NCI-H1436 treated with DMSO at 0.1 percent for 48 hours (cell line): ENCODE data around the gene MAGI2.

Experiments used
- DNase-seq: peaks from one replicate; lab custom pipeline; 2025; lab: John Stamatoyannopoulos, UW

The MAGI2 gene

DNA sequence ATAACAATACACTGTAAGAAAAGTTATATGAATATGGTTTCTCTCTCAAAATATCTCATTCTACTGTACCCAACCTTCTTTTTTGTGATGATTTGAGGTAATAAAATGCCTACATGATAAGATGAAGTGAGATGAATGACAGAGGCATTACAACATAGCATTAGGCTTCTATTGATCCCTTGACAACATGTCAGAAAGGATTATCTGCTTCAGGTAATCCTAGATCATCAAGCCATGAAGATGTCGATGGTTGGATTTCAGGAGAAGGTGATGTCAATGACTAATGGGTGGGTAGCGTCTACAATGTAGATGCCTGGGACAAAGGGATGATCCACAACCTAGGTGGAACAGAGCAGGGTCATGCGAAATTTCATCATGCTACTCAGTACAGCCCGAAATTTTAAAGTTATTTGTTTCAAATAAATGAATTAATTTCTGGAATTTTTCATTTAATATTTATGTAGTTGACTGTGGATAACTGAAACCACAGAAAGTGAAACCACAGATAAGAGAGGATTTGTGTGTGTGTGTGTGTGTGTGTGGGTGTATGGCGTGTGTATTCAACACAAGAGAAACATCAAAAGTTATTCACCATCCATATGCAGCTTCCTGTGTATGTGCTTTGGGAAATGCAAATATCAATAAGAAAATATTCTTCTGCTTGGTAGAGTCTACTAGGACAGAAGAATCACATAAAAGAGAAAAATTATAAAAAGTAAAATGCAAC is 77.0 kb downstream of the MAGI2 start:
- DNase-seq, result no peak

DNA sequence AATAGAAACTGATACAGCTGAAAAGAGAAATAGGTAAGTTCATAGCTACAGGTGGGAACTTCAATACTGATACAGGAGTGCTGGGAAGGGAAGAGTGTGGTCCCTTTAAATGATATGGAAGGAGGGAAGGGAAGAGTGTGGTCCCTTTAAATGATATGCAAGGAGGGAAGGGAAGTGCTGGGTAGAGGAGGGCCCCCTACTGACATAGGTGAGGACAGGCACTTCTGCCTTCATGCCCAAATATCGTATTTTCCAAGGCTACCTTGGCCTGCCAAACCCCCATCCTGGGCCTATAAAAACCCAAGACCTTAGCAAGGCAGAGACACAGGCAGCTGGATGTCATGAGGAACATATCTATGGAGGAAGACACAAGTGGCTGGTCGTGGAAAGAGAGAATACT is 92.3 kb downstream of the MAGI2 start:
- no peak for DNase-seq

DNA sequence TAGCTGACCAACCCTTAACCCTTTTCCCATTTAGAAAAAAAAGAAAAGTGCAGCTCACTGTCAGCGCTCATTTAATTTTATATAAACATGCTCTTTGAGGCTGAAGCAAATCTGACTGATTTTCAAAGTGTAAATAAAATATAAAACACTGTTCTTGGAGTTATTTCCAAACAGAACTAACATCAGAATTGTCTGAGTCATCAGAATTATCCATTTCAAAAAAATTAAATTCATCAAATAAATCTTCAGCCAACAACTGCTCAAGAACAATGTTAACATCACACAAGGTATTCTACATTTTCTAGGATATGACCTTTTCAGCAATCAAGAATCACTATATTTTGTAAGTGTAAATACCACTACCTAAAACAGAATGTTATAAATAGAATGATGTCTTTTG is 93.6 kb downstream of the MAGI2 start:
- no peak for DNase-seq

DNA sequence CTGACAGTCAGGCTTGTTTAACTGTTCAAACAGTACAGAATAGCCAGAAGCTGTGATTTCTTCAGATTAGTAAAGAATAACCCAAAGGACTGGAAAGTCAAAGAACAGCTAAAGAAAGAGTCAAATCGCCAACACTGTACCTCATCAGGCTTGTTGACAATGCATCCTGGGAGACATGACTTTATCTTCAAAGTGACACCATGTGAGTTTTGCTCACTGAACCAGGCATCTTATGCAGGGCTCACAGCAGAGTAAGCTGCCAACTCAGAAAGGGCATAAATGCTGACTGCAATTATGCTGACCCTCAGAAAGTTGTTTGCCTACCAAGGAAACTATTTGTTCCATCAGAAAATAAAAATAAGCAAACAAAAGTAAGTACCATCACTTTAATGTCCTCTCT is 96.4 kb downstream of the MAGI2 start:
- DNase-seq, result no peak

DNA sequence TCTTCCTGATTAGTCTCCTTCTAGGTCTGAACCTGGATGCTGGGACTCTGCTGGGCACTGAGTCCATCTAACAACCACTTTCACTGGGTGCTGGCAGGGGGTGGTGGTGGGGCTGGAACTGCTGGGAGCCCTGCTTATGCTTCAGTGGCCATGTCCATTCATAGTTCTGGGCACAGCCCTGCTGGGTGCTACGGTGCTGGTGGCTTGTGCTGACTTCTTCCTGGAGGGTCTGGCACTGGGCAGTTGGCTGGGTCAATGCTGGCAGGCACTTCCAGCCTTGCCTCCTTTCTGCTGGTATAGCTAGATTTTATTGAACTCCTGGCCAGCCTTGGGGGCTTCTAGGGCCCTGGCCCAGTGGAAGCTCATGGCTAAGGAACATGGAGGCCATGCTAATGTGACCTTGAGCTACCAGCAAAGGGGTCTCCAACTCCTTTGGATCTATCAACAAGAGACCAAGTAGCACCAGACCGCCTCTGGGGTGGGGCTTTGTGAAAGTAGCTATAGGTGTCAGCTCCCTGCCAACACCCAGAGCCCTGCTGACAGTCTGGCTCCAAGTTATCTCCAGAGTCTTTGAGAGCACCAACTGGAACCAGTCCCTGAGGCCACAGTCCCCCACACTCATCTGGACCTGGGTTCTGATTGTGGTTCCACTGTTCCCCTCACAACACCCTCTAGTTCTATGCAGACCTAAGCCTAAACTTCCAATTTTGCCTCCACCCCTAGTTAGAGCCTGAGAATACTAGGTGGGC is 99.6 kb downstream of the MAGI2 start:
- DNase-seq, result no peak

GRCh38 chr7:79352323-79352722 is 101.1 kb downstream of the MAGI2 start:
- no peak for DNase-seq

- DNase-seq, result no peak
Measured at GRCh38 chr7:79347351-79347750, 106.1 kb downstream of the MAGI2 start.

GRCh38 chr7:79341902-79342301 is 111.6 kb downstream of the MAGI2 start:
- no peak for DNase-seq

DNA sequence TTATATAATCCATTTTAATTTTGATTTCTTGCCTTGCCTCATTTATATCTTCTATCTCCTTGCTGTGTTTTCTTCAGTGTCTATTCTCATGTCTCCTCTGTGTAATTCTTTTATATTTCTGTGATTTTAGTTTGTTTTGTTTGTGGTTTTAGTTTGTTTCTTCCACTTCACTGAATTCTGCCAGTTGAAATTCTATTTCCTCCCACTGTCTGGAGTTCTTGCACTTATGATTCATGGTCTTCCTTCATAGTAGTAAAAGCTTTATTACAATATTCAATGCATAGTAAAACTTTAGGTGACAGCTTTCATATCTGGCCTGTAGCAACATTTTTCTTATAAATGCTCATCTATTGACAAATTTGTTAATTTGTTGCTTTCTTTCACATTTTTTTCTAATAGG is 113.3 kb downstream of the MAGI2 start:
- no peak for DNase-seq

- DNase-seq, result no peak
Measured at GRCh38 chr7:79339208-79339925, 114.1 kb downstream of the MAGI2 start.

DNA sequence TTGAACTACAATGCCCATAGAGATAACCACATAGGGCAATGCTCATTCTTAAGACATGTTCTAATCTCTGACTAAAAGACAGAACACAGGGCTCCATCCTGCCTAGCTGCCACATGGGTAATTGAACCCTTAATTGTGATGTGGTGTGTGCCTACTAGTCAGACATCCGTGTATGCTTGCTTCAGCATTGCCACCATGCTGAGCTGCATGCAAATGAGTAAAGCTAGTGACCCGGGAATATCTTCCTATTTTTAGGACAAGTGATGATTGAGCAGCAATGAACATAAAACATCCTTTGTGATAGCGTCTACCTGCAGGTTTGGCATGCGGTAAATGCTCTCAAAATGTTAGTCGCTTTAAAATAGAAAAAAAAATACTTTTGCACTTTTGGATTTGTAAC is 115.8 kb downstream of the MAGI2 start:
- DNase-seq, result no peak

- DNase-seq, result no peak
Measured at GRCh38 chr7:79334841-79335240, 118.6 kb downstream of the MAGI2 start.

GRCh38 chr7:79334334-79334733 is 119.1 kb downstream of the MAGI2 start:
- no peak for DNase-seq

GRCh38 chr7:79332091-79332490 is 121.4 kb downstream of the MAGI2 start:
- DNase-seq, result no peak

GRCh38 chr7:79329464-79329863 is 124.0 kb downstream of the MAGI2 start:
- no peak for DNase-seq

DNA sequence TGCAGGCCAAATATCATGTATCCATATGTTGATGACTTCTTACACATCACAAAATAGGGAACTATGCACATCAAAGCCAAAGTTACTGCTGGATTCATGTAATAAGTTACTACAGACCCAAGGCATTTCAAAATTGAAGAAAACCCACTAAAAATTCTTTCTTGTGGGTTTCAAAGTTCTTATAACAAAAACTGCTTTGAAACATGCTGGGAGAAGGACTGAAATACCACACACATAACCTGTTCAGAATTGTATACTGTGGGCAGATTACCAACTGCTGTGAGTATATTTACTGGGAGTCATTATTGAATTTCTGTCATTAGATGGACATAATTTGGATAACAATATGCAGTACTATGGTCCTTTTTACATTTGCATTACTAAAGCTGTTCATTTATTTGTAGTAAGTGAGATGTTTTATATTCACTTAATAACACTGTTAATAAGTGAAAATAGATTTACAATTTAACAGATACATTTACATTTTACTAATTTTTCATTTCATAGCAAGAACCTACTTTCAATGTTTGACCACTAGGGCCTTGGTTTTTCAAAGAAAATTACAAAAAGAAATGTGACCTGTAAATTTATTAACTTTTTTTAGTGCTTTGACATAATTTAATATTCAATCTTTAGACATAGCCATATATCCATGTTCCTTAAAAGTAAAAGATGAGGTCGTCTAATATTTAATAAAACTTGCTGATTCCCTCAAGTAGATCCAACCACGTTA is 132.6 kb downstream of the MAGI2 start:
- no peak for DNase-seq

- no peak for DNase-seq
Measured at GRCh38 chr7:79319369-79319768, 134.1 kb downstream of the MAGI2 start.

GRCh38 chr7:79317728-79318127 is 135.7 kb downstream of the MAGI2 start:
- no peak for DNase-seq

DNA sequence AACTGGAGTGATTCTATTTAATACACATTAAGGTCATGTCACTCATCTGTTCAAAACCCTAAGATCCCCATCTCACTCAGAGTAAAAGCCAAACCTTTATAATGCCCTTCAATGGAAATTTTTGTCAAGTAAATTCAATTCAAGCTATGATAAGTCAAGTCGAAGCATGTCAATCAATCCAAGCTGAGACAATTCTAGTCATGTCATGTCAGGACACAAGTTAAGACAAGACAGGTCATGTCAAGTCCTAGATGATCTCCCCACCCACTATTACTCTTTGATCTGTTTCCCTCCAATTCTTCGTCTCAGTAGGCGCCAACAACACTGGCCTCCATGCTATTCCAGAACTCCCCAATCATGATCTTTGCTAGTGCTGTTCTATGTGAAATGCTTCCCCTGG is 141.4 kb downstream of the MAGI2 start:
- DNase-seq, result no peak

DNA sequence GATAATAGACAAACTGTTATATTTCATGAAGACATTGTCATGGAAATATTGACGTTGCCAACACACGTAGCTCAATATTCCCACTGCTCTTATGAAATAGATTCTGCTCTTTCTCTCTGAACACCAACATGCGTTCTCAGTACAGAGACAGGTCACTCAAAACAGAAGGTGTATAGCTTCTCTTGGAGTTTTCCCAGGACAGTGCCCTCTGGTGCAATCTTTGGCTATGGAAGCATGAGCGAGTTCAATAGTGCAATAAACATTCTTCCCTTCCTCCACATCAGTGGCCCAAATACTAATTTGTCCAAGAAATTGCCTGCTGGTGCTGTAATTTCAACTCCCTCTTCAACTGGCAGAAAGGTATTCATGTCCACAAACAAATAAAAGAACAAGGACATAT is 145.3 kb downstream of the MAGI2 start:
- DNase-seq, result no peak

GRCh38 chr7:79307376-79307775 is 146.1 kb downstream of the MAGI2 start:
- no peak for DNase-seq

GRCh38 chr7:79304711-79305110 is 148.8 kb downstream of the MAGI2 start:
- no peak for DNase-seq
